GM23248 (cell line): ENCODE measurements around the gene PRRC1.

Experiments
- EZH2 ChIP-seq: fragments of 200-600 bp; sonication (generic); IDR thresholded peaks from 2 replicates; pipeline ENCODE4 v1.6.1; 2018; ENCODE audit warnings: antibody characterized with exemption, mild to moderate bottlenecking; ENCODE audit not compliant: insufficient read depth, poor library complexity, severe bottlenecking
- EZH2phosphoT487 ChIP-seq: fragments of 200-600 bp; sonication (generic); IDR thresholded peaks from 2 replicates; pipeline ENCODE4 v1.6.1; 2018; ENCODE audit warnings: antibody characterized with exemption, moderate library complexity, mild to moderate bottlenecking, low read depth; ENCODE audit not compliant: insufficient read depth

GRCh38 chr5:127549551-127549950 is 32.1 kb downstream of the PRRC1 start:
- TF ChIP-seq EZH2 (no peak), EZH2phosphoT487 (no peak)
